Activated CD4-positive, CD25-positive, alpha-beta regulatory T cell treated with anti-CD3 and anti-CD28 coated beads, Interleukin-2, amount 50 U/mL, for 24 hours (primary cell): Measurements from ENCODE around the gene NUP133.
"Not testable (repeated sequence)": the region's sequence is repeated elsewhere in the genome, so short reads cannot be mapped to it uniquely, and the experiment has no call there.

Experiments
- ATAC-seq, 2 donors: fragments of 150-1000 bp; cut with Tn5 transposase; one replicate each; pipeline ENCODE4 v1.10.0; 2021; ENCODE audit warnings: mild to moderate bottlenecking in 1 of 2, moderate library complexity in 1 of 2

NUP133 gene

GRCh38 chr1:229411434-229412055, 96.6 kb downstream of the NUP133 start:
- no peak for ATAC-seq

- ATAC-seq = peak in 1 of 2 donors; percentile 48
Observed at GRCh38 chr1:229410692-229411433, 97.3 kb downstream of the NUP133 start.

- no peak for ATAC-seq
Observed at GRCh38 chr1:229410370-229410691, 97.8 kb downstream of the NUP133 start.

- no peak for ATAC-seq
Observed at GRCh38 chr1:229409616-229410369, 98.3 kb downstream of the NUP133 start.

- no peak for ATAC-seq
Observed at GRCh38 chr1:229408458-229409037, 99.6 kb downstream of the NUP133 start.

GRCh38 chr1:229407206-229408026, 100.7 kb downstream of the NUP133 start:
- no peak for ATAC-seq

GRCh38 chr1:229406798-229407197, 101.3 kb downstream of the NUP133 start:
- ATAC-seq = no peak

- no peak for ATAC-seq
Observed at GRCh38 chr1:229403573-229403972, 104.6 kb downstream of the NUP133 start.

GRCh38 chr1:229402993-229403392, 105.1 kb downstream of the NUP133 start:
- ATAC-seq = no peak

GRCh38 chr1:229402329-229402728, 105.8 kb downstream of the NUP133 start:
- not testable (repeated sequence) for ATAC-seq

GRCh38 chr1:229397762-229398161, 110.4 kb downstream of the NUP133 start:
- no peak for ATAC-seq

- ATAC-seq = no peak
Observed at GRCh38 chr1:229396585-229397206, 111.4 kb downstream of the NUP133 start.

- not testable (repeated sequence) for ATAC-seq
Observed at GRCh38 chr1:229394517-229394916, 113.6 kb downstream of the NUP133 start.

- no peak for ATAC-seq
Observed at GRCh38 chr1:229392936-229393335, 115.2 kb downstream of the NUP133 start.
